Activated naive CD8-positive, alpha-beta T cell treated with anti-CD3 and anti-CD28 coated beads, Interleukin-2, amount 50 U/mL, for 16 hours (primary cell): ENCODE results near the gene NDFIP1.

Source experiments
- DNase-seq: peaks from one replicate; pipeline ENCODE4 v3.0.0-alpha.2; 2020; ENCODE audit warnings: low read depth, low spot score

The NDFIP1 gene

GRCh38 chr5:142091922-142092321, 16.7 kb upstream of the NDFIP1 start:
- DNase-seq = no peak

GRCh38 chr5:142095035-142095434, 13.5 kb upstream of the NDFIP1 start:
- DNase-seq = no peak

GRCh38 chr5:142095651-142096330, 12.8 kb upstream of the NDFIP1 start:
- DNase-seq = peak; percentile 54

GRCh38 chr5:142096382-142096781, 12.2 kb upstream of the NDFIP1 start:
- DNase-seq = no peak

DNA sequence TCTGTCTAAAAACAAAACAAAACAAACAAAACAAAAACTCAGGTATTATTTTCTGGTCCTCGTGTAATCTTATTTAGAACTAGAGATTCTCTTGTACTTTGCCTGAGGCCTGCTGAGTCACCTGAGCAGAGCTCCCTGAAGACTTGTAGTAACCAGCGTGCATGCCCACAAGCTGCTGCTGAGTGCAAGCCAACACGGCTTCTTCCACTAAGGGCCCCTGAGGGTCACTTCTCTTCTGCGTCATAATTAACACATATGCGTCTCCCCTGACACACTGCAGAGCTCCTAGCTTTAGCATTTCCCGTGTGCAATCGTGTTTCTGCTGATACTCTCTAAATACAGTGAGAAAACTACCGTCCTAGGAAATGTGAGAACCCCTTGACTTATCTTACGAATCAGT, 10.9 kb upstream of the NDFIP1 start:
- no peak for DNase-seq

DNA sequence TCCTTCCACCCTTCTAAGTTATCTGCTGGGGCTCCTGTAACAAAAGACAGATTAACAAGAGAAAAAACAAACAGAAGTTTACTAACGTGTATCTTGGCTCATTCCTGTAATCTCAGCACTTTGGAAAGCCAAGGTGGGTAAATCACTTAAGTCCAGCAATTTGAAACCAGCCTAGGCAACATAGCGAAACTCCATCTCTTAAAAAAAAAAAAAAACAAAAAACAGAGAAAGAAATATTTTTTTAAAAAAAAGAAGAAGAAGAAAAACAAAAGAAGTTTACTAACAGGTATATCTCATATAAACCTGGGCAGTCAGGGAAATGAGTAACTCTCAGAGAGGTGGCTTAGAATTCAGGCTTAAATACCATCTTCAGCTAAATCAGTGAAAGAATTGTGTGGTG, 10.3 kb upstream of the NDFIP1 start:
- no peak for DNase-seq

GRCh38 chr5:142098931-142099330, 9.6 kb upstream of the NDFIP1 start:
- DNase-seq = no peak

DNA sequence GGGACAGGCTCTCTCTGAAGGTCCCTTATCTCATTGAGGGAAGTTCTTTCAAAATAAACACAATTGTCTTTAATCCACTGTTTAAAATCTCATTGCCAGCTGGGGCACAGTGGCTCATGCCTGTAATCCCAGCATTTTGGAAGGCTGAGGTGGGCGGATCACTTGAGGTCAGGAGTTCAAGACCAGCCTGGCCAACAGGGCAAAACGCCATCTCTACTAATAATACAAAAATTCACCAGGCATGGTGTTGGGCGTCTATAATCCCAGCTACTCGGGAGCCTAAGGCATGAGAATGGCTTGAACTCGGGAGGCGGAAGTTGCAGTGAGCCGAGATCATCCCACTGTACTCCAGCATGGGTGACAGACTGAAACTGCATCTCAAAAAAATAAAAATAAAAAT, 8.3 kb upstream of the NDFIP1 start:
- no peak for DNase-seq

DNA sequence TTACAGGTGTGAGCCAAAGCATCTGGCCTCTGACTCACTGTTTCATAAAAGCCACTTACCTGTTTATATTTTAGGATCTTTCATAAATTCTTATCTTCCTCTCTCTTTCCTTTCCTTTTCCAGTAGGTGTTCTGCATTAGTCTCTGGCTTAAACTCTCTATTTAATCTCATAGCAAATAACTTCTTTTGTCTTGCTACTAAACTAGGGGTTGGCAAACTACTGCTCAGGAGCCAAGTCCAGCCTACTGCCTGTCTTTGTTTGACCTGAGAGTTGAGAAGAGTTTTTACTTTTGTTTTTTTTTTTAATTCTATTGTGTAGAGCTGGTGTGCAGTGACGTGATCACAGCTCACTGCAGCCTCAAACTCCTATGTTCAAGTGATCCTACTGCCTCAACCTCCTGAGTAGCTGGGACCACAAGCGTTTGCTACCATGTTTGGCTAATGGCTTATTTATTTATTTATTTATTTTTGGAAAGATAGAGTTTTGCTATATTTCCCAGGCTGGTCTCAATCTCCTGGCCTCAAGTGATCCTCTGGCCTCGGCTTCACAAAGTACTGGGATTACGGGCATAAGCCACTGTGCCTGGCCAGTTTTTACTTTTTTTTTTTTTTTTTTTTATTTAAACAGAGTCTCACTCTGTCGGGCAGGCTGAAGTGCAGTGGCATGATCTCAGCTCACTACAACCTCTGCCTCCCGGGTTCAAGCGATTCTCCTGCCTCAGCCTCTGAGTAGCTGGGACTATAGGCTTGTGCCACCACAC, 5.4 kb upstream of the NDFIP1 start:
- no peak for DNase-seq

DNA sequence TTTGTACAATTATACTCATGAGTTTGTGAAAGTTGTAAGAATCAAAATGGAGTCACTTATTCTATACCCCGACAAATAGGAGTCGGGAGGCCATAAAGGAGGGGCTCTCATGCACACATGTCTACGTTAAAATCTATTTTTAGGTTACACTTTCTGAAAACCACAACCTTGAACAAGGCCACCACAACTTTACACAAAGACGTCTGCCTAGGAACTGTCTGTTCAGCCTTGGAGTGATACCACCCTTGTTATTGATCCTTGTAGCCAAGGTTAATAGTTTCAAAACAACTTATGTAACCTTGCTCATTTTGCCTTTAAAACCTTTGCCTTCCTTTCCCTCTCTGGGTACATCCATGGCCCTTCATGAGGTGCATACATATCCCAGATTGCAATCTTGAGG, 4.1 kb upstream of the NDFIP1 start:
- no peak for DNase-seq

DNA sequence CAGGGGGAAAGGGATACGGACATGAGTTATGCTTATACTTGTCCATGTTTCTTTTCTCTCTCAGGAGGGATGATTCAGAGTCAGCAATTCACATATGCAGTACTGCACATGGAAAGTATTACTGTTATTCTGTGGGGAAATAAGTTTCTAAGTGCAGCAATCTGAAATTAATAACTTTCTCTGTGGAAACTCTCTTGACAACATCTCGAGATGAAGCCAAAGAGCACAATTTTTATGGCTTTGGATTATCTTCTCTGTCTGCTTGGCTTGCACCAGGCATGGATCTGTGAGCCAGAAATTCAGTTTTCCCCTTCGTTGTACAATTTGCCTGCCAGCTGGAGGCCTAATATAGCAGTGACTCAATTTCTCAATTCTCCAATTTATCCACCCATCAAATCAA, 2.5 kb upstream of the NDFIP1 start:
- no peak for DNase-seq

GRCh38 chr5:142107036-142107735, 1.4 kb upstream of the NDFIP1 start:
- no peak for DNase-seq

DNA sequence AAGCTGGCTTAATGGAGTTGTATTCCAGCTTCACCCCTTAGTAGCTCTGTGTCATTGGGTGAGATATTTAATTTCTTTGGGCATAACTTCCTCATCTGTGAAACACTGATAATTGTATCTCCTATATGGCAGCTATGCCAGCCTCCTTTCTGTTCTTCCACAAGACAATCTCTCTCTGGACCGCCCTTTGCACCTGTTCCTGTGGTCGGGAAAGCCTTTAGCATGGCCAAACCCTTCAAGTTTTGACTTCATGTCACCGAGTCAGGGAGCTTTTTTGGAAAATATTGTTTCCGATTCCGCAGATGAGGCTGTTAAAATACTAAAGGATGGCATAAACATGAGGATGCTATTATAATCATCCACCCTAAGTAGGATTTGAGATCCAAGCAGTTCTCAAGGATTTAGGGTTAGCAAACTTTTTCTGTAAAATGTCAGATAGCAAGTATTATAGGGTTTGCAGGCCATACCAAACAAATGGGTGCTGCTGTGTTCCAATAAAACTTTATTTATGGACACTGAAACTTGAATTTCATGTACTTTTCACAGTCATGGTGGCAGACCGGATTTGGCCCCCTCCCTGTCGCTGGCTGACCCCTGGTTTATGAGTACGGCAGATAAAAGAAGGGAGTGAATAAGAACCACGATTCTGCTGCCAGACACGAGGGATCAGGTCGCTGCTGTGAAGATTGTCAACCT, 695 bp upstream of the NDFIP1 start:
- DNase-seq = no peak

DNA sequence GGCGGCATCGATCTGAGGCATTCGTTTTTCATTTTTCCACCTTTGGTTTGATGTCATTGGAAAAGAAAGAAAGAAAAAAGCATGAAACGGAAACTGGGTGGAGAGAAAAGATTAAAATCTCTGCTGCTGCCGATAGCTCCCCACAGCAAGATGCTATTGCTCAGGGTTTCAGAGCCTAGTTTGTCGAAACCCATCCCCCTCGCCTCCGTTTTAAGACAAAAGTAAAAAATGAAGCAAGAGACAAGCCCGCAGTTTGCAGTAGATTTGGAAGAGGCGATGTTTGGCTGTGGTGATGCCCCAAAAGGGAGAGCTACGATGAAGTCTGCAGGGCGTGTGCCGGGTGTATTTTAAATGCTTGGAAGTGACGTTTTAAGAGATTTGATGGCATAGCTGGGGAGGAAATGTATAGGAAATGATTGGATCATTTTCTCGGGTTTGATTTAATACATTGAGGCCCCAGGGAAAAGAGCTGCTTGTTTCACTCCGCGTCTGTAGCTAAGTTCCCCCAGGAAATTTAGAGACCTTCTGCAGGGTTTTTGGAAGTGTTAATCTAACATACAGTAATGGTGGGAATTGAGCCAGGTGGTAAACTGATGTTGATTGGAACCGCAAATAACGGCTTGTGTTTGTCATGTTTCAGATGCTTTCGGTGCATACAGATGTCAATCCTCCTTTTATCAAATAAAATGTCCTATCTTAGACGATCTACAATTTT, 909 bp downstream of the NDFIP1 start:
- DNase-seq = no peak

DNA sequence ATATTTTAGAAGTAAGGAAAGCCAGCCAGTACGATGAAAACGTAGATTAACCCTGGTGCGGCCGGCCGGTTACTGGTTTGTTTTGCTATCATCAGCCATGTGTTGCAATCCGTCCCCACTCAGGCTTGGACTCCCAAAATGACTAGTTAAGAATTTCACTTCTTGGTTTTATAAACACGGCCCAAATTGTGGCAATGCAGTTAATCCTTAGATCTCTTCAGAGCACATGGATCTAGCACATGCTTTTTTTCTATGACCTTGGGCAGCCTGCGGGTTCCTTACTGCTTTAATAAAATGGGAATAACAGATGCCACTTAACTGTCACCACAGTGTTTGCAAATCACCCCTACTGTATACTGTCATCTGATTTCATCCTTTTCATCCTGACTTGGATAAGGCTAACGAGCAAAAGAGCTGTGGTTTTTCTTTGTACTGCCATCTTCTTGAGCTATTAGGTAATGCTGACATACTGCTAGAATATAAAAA, 1.5 kb downstream of the NDFIP1 start:
- DNase-seq = no peak

DNA sequence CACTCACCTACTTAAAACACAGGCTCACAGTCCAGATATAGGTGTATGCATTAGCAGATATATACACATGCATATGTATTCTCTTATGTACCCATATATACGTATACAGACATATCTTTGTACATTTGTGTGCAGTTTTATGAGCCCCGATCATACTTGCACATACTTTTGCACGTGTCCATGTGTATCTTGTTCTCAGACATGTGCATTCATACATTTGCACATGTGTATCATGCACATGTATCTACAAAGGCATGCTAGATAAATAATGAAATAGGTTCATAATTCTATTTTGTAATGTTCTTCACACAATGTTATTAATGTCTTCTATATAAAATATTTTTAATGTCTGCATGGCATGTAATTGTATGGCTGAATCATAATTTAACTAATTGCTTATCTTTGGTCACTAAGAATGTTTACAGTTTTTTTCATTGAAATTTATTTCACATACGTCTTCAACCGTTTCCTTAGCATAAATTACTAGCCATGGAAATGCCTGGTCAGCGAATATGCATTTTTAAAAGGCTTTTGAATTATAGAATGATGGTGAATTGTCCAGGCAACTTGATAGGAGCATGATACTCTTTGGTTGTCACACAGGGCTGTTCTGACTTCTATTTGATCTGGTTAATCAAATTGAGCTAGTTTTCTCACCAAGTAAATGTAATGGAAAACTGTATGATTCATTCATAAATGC, 2.6 kb downstream of the NDFIP1 start:
- DNase-seq = no peak

- DNase-seq = no peak
Observed at GRCh38 chr5:142114687-142115086, 6.1 kb downstream of the NDFIP1 start.

DNA sequence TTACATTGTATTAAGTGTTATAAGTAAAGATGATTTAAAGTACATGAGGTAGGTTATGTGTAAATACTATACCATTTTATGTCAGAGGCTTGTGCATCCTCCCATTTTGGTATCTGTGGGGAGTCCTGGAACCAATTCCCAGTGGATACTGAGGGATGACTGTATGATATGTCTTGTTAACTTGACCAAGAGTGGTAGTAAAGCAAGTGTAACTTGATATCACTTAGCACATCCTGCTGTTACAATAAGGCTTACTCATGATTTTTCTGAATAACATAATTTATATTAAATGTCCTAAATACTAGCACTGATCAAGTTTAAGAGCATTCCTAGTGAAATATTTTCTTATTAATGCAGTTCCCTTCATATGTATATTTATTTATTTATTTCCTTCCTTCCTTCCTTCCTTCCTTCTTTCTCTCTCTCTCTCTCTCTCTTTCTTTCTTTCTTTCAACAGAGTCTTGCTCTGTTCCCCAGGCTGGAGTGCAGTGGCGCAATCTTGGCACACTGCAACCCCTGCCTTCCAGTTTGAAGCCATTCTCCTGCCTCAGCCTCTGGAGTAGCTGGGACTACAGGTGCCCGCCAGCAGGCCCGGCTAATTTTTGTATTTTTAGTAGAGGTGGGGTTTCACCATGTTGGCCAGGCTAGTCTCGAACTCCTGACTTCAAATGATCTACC, 7.5 kb downstream of the NDFIP1 start:
- DNase-seq = no peak

DNA sequence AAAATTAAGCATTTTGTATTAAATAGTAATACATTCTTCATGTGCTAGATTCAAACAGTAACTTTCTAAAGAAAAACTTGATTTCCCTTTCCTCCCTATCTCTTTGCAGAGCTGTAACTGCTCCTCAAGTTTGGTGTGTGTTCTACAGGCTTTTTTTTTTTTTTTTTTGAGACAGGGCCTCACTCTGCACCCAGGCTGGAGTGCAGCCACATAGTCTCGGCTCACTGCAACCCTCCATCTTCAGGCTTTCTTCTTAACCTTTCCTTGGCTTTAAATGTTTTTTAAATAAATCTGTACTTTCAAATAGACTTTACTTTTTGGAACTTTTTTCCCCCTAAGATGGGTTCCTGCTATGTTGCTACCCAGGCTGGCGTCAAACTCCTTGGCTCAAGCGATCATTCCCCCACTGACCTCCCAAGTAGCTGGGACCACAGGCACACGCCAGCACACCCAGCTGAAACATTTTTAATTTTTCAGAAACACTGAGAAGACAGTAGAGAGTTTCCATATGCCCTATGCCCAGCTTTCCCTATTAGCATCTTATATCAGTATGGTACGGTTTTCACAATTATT, 9.1 kb downstream of the NDFIP1 start:
- DNase-seq = no peak

- no peak for DNase-seq
Observed at GRCh38 chr5:142118155-142118686, 9.6 kb downstream of the NDFIP1 start.
